ENCODE results near the gene GDF10.

GRCh38 chr10:47360419-47361040, 60.5 kb downstream of the GDF10 start:
- TF ChIP-seq CTCF (IDR thresholded peaks at IDR 0.05; ENCODE audit: borderline replicate concordance, extremely low read depth, low read length, poor library complexity, severe bottlenecking): no peak
- TF ChIP-seq EZH2 (IDR thresholded peaks at IDR 0.05; ENCODE audit: borderline replicate concordance, low read depth, low read length, severe bottlenecking): no peak

Data from DND-41 (cell line).